ENCODE results near the gene ZBED5. TPM values are rescaled to one million over a fixed set of nuclear protein-coding genes. Genes with fewer than 3 reads are reported as not detected.

Gene ZBED5
- total and polyA plus RNA-seq, 9 of the 15 experiments (the other 6 are each of a cell fraction or from before 2014, with no cell fraction given) = 12.4 to 70.7 (median 26.8) TPM

- TF ChIP-seq E2F5 (CRISPR knock-in tag; IDR thresholded peaks at IDR 0.05) (no peak), AFF4 (CRISPR knock-in tag; IDR thresholded peaks at IDR 0.05) (no peak), WHSC1 (IDR thresholded peaks at IDR 0.05; ENCODE audit: low read length) (no peak), DMBX1 (CRISPR knock-in tag; IDR thresholded peaks at IDR 0.05; ENCODE audit: borderline replicate concordance) (0 out of 2 replicates have a peak, but pooled peaks have one; percentile 21), ARID4B (CRISPR knock-in tag; IDR thresholded peaks at IDR 0.05) (no peak), SAP30 (IDR thresholded peaks at IDR 0.05; ENCODE audit: borderline replicate concordance, insufficient read depth, low read depth, low read length, poor library complexity, severe bottlenecking) (no peak), RAD21 (CRISPR knock-in tag; conservative IDR thresholded peaks at IDR 0.05 in 1 of 2, IDR thresholded peaks at IDR 0.05 in 1 of 2) (no peak; a peak in 1 of 4 replicates), MIER1 (IDR thresholded peaks at IDR 0.05; ENCODE audit: low read depth) (no peak), CBX8 (IDR thresholded peaks at IDR 0.05; ENCODE audit: borderline replicate concordance, extremely low read depth, low read depth, low read length, poor library complexity, severe bottlenecking) (no peak), ZNF57 (CRISPR knock-in tag; IDR thresholded peaks at IDR 0.05) (no peak), ZNF197 (CRISPR knock-in tag; IDR thresholded peaks at IDR 0.05; ENCODE audit: low read depth) (0 out of 2 replicates have a peak, but pooled peaks have one; percentile 63), ZNF561 (CRISPR knock-in tag; conservative IDR thresholded peaks at IDR 0.05) (no peak), GTF2F1 (IDR thresholded peaks at IDR 0.05; ENCODE audit: low read depth, low read length) (no peak), PHB2 (IDR thresholded peaks at IDR 0.05; ENCODE audit: low read depth) (no peak)
Measured at GRCh38 chr11:10809373-10810160, 48.3 kb downstream of the ZBED5 start (continued).
